ENCODE measurements around the gene FAM124A.

Gene FAM124A

GRCh38 chr13:51221108-51221507, 1.1 kb upstream of the FAM124A start:
- no peak for DNase-seq

- no peak for DNase-seq
These were observed 543 bp upstream of the FAM124A start for GRCh38 chr13:51221674-51222036.

GRCh38 chr13:51222686-51223559, 725 bp downstream of the FAM124A start:
- peak; percentile 31 for DNase-seq

- DNase-seq, result no peak
These were observed 1.5 kb downstream of the FAM124A start for GRCh38 chr13:51223560-51224270.

GRCh38 chr13:51225029-51225428, 2.8 kb downstream of the FAM124A start:
- no peak for DNase-seq

GRCh38 chr13:51227404-51227803, 5.2 kb downstream of the FAM124A start:
- no peak for DNase-seq

- DNase-seq, result no peak
These were observed 7.0 kb downstream of the FAM124A start for GRCh38 chr13:51229101-51229719.

- DNase-seq, result no peak
These were observed 7.5 kb downstream of the FAM124A start for GRCh38 chr13:51229731-51230130.

GRCh38 chr13:51230477-51231105, 8.4 kb downstream of the FAM124A start:
- no peak for DNase-seq

GRCh38 chr13:51231456-51231855, 9.3 kb downstream of the FAM124A start:
- DNase-seq, result no peak

- no peak for DNase-seq
These were observed 10.1 kb downstream of the FAM124A start for GRCh38 chr13:51232328-51232727.

GRCh38 chr13:51233117-51233826, 11.1 kb downstream of the FAM124A start:
- DNase-seq, result no peak

- DNase-seq, result no peak
These were observed 12.5 kb downstream of the FAM124A start for GRCh38 chr13:51234676-51235075.

GRCh38 chr13:51235186-51235585, 13.0 kb downstream of the FAM124A start:
- DNase-seq, result no peak

- no peak for DNase-seq
These were observed 13.7 kb downstream of the FAM124A start for GRCh38 chr13:51235756-51236490.

- DNase-seq, result no peak
These were observed 14.2 kb downstream of the FAM124A start for GRCh38 chr13:51236491-51236792.

GRCh38 chr13:51237386-51237785, 15.2 kb downstream of the FAM124A start:
- no peak for DNase-seq

- no peak for DNase-seq
These were observed 15.7 kb downstream of the FAM124A start for GRCh38 chr13:51237887-51238286.

GRCh38 chr13:51240178-51240577, 18.0 kb downstream of the FAM124A start:
- DNase-seq, result no peak

GRCh38 chr13:51240958-51241357, 18.8 kb downstream of the FAM124A start:
- DNase-seq, result no peak

- DNase-seq, result no peak
These were observed 19.5 kb downstream of the FAM124A start for GRCh38 chr13:51241720-51242119.

- DNase-seq, result no peak
These were observed 21.0 kb downstream of the FAM124A start for GRCh38 chr13:51243227-51243626.

Measured in NCI-H1694 treated with DMSO at 0.1 percent for 48 hours (cell line).